Rectal smooth muscle tissue (tissue), 1 donor: ENCODE results near the gene PAPSS2.

Source experiments
- H3K27ac ChIP-seq: one replicate; pipeline ENCODE4 v1.7.0; 2013; ENCODE audit warnings: low read depth, low read length, inconsistent platforms
- H3K27me3 ChIP-seq: one replicate; pipeline ENCODE4 v1.7.0; 2013; ENCODE audit warnings: low read length; ENCODE audit not compliant: control insufficient read depth, insufficient read depth
- H3K36me3 ChIP-seq: one replicate; pipeline ENCODE4 v1.7.0; 2013; ENCODE audit warnings: low read length; ENCODE audit not compliant: control insufficient read depth, insufficient read depth
- H3K4me1 ChIP-seq: one replicate; pipeline ENCODE4 v1.7.0; 2013; ENCODE audit warnings: low read length; ENCODE audit not compliant: control insufficient read depth, insufficient read depth
- H3K4me3 ChIP-seq: one replicate; pipeline ENCODE4 v1.7.0; 2013; ENCODE audit warnings: low read length
- H3K9ac ChIP-seq: one replicate; pipeline ENCODE4 v1.7.0; 2013; ENCODE audit warnings: low read length

The PAPSS2 gene

DNA sequence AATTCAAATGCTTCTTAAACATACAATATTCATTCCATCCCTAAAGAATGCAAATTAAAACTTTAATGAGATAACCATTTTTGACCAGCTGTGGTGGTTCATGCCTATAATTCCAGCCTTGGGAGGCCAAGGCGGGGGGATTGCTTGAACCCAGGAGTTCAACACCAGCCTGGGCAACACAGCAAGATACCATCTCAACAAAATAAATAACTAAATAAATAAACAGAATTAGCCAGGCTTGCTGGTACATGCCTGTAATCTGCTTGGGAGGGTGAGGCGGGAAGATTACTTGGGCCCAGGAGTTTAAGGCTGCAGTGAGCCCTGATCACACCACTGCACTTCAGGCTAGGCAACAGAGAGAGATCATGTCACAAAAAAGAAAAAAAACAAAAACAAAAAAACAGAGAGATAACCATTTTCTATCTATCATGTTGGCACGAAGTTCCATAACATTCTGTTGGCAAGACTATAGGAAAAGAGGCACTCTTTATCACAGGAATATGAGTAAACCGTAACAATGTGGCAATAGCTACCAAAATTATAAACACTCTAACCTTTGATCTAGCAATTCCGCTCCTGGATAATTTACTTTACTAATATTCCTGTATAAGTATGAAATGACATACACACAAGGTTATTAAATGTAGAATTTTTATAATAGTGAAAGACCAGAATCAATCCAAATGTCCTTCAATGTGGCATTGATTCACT lies 106.1 kb downstream of the PAPSS2 start:
- H3K9ac ChIP-seq = no peak overlapping the region
- no peak overlapping the region for H3K4me3 ChIP-seq
- H3K27ac ChIP-seq = no peak overlapping the region
- no peaks in the 10 kb centered on the region for H3K27me3 ChIP-seq
- no peaks in the 10 kb centered on the region for H3K4me1 ChIP-seq
- no peaks in the 10 kb centered on the region for H3K36me3 ChIP-seq

- H3K27ac ChIP-seq = no peak overlapping the region
- H3K27me3 ChIP-seq = no peaks in the 10 kb centered on the region
- H3K4me1 ChIP-seq = no peaks in the 10 kb centered on the region
- no peaks in the 10 kb centered on the region for H3K36me3 ChIP-seq
- no peak overlapping the region for H3K9ac ChIP-seq
- H3K4me3 ChIP-seq = no peak overlapping the region
These were observed 107.6 kb downstream of the PAPSS2 start for GRCh38 chr10:87767253-87767652.

DNA sequence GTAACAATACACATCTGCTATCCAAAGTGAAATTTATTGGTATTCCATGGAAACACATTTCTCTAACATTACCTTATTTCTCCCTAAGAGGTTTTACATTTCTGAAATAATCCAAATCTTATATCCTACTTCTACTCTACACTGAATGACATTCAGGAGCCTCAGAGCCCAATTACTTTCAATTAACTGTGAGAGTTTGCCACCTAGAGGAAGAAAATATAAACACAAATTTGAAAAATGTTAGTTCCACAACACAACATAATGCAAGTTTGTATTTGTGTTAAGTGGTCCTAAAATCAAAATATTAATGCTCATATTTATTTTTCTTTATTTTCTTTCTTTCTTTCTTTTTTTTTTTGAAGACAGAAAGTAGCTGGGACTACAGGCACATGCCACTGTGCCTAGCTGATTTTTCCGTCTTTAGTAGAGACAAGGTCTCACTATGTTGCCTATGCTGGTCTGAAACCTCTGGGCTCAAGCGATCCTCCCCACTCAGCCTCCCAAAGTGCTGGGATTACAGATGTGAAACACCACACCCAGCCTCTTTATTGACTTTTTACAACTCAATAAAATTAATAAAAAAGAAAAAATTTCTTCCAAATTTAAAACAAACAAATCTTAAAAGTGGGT lies 112.3 kb downstream of the PAPSS2 start:
- no peaks in the 10 kb centered on the region for H3K4me1 ChIP-seq
- no peaks in the 10 kb centered on the region for H3K27me3 ChIP-seq
- H3K4me3 ChIP-seq = no peak overlapping the region
- H3K36me3 ChIP-seq = no peaks in the 10 kb centered on the region
- no peak overlapping the region for H3K9ac ChIP-seq
- no peak overlapping the region for H3K27ac ChIP-seq

GRCh38 chr10:87775766-87776165 lies 116.1 kb downstream of the PAPSS2 start:
- Histone ChIP-seq H3K4me3 (no peak overlapping the region), H3K9ac (no peak overlapping the region), H3K27ac (no peak overlapping the region)

DNA sequence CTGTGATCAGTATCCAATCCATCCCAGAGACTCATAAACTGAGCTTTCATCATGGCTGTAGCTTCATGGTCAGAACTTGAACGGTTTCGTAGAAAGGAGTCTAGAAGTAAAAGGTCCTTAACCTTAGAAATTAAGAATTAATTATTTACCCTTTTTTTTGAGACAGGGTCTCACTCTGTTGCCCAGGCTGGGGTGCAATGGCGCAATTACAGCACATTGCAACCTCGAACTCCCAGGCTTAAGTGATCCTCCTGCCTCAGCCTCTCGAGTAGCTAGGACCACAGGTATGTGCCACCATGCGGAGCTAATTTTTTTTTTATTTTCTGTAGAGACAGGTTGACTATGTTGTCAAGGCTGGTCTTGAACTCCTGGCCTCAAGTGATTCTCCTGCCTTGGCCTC lies 116.7 kb downstream of the PAPSS2 start:
- Histone ChIP-seq H3K4me3 (no peak overlapping the region), H3K4me1 (no peaks in the 10 kb centered on the region), H3K9ac (no peak overlapping the region), H3K27me3 (no peaks in the 10 kb centered on the region), H3K36me3 (no peaks in the 10 kb centered on the region), H3K27ac (no peak overlapping the region)

More at GRCh38 chr10:87775766-87776165, 116.1 kb downstream of the PAPSS2 start:
- no peaks in the 10 kb centered on the region for H3K27me3 ChIP-seq
- H3K36me3 ChIP-seq = no peaks in the 10 kb centered on the region
- H3K4me1 ChIP-seq = no peaks in the 10 kb centered on the region

DNA sequence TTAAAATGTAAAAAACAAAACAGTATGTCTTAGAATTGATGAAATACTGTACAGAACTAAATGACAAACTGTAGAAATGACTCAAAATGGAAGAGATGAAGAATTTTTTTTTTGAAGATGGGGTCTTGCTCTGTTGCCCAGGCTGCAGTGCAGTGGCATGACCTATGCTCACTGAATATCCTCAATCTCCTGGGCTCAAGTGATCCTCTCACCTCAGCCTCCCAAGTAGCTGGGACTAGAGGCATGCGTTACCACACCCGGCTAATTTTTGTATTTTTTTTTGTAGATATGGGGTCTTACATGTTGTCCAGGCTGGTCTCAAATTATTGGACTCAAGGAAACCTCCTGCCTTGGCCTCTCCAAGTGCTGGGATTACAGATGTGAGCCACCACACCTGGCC lies 121.9 kb downstream of the PAPSS2 start:
- H3K9ac ChIP-seq = no peak overlapping the region
- no peak overlapping the region for H3K27ac ChIP-seq
- H3K27me3 ChIP-seq = no peaks in the 10 kb centered on the region
- no peak overlapping the region for H3K4me3 ChIP-seq
- no peaks in the 10 kb centered on the region for H3K36me3 ChIP-seq
- H3K4me1 ChIP-seq = no peaks in the 10 kb centered on the region

DNA sequence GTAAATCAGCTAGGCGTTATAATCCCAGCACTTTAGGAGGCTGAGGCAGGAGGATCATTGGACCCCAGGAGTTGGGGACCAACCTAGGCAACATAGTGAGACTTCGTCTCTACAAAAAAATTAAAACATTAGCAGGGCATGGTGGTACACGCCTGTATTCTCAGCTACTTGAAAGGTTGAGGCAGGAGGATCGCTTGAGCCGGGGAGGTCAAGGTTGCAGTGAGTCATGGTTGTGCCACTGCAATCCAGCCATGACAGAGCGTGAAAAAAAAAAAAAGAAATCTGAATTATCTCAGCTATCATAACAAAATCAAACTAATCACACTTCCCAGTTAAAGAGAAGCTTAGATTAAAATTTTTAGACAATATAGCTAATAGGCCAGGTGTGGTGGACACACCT lies 123.0 kb downstream of the PAPSS2 start:
- H3K4me3 ChIP-seq = no peak overlapping the region
- H3K27me3 ChIP-seq = no peaks in the 10 kb centered on the region
- H3K9ac ChIP-seq = no peak overlapping the region
- no peaks in the 10 kb centered on the region for H3K36me3 ChIP-seq
- no peak overlapping the region for H3K27ac ChIP-seq
- H3K4me1 ChIP-seq = no peaks in the 10 kb centered on the region

DNA sequence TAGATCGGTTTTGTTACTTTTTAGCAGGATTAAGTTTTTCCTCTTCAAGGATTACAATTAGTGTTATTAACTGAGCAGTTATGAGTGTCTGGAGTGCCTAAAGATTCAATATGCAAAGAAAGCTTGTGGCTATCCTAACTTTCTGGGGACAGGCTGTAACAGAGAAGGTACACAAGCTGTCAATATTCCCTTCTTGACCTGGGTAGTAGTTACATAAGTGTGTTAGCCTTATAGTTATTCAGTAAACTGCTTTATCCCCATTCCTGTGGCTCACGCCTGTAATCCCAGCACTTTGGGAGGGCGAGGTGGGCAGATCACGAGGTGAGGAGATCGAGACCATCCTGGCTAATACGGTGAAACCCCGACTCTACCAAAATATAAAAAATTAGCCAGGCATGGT lies 126.7 kb downstream of the PAPSS2 start:
- H3K4me1 ChIP-seq = no peaks in the 10 kb centered on the region
- no peak overlapping the region for H3K27ac ChIP-seq
- H3K36me3 ChIP-seq = no peaks in the 10 kb centered on the region
- no peaks in the 10 kb centered on the region for H3K27me3 ChIP-seq
- H3K9ac ChIP-seq = no peak overlapping the region
- H3K4me3 ChIP-seq = no peak overlapping the region

DNA sequence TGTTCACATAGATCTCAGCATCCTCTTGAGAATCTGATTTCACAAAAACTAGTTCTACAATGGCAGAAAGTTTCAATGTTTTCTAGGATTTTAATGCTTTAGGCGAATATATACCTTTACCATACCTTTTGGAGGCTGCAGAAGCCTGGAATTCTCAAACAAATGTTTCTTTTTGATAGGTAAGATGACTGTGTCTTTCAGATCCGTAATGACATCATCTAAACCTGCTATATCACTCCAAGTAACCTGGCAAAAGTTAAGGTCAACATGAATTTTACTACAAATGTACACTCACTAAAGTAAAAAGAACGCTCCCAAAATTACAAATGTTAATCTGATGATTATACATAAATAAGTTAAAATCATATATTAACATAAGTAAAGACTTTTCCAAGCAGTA lies 130.5 kb downstream of the PAPSS2 start:
- Histone ChIP-seq H3K4me3 (no peak overlapping the region), H3K4me1 (no peaks in the 10 kb centered on the region), H3K27me3 (no peaks in the 10 kb centered on the region), H3K9ac (no peak overlapping the region), H3K27ac (no peak overlapping the region), H3K36me3 (no peaks in the 10 kb centered on the region)

DNA sequence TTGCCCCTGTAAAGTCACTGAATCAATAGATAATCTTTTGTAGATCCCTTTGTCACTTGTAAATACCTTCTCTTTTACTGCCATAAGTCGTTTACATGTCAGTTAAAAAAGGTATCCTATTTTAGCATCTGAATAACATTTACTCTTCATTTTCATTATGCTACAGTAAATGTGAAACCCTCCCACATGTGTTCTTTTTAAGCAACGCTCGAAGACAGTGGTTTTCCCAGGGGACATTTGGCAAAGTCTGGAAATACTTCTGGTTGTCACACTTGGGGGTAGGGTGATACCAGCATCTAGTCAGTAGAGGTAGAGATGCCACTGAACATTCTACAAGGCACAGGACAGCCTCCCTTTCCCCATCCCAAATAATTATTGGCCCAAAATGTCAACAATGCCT lies 134.6 kb downstream of the PAPSS2 start:
- no peaks in the 10 kb centered on the region for H3K27me3 ChIP-seq

More for the DNA sequence above, 134.6 kb downstream of the PAPSS2 start:
- Histone ChIP-seq H3K9ac (no peak overlapping the region), H3K27ac (no peak overlapping the region), H3K4me1 (no peaks in the 10 kb centered on the region), H3K4me3 (no peak overlapping the region), H3K36me3 (no peaks in the 10 kb centered on the region)
